Measurements from ENCODE around the gene ZSWIM5.
"Not testable (repeated sequence)": the region's sequence is repeated elsewhere in the genome, so short reads cannot be mapped to it uniquely, and the experiment has no call there.

The ZSWIM5 gene

GRCh38 chr1:45179918-45180519 lies 26.4 kb downstream of the ZSWIM5 start:
- H3K4me3 Mint-ChIP-seq; H3K27me3 Mint-ChIP-seq; H3K4me1 Mint-ChIP-seq (ENCODE audit: low read depth); H3K27ac Mint-ChIP-seq; intact Hi-C loops (cut with micrococcal nuclease); H3K36me3 Mint-ChIP-seq (ENCODE audit: low read depth): not testable (repeated sequence)
- H3K9me3 Mint-ChIP-seq = peaks cover 25% of the 10 kb centered on the region

- H3K9me3 Mint-ChIP-seq = peaks cover 25% of the 10 kb centered on the region
- intact Hi-C loops (cut with micrococcal nuclease) = no loop called here
- no peaks in the 10 kb centered on the region for H3K36me3 Mint-ChIP-seq (ENCODE audit: low read depth)
- H3K27ac Mint-ChIP-seq = no peak overlapping the region
- no peaks in the 10 kb centered on the region for H3K4me1 Mint-ChIP-seq (ENCODE audit: low read depth)
- H3K27me3 Mint-ChIP-seq = no peaks in the 10 kb centered on the region
- no peak overlapping the region for H3K4me3 Mint-ChIP-seq
Measured at GRCh38 chr1:45177452-45177851, 29.0 kb downstream of the ZSWIM5 start.

DNA sequence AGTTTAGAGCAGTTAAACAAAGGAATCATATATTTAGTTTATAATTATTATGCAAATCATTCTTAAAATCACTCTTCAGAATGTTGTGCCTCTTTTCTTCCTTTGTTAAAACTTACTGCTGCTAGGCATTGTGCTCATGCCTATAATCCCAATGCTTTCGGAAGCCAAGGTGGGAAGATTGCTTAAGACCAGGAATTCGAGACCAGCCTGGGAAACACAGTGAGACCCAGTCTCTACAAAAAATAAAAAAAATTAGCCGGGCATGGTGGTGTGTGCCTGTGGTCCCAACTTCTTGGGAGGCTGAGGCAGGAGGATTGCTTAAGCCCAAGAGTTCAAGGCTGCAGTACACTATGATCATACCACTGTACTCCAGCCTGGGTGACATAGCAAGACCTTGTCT lies 33.6 kb downstream of the ZSWIM5 start:
- Mint-ChIP-seq H3K4me3 (no peak overlapping the region), H3K27me3 (no peaks in the 10 kb centered on the region), H3K4me1 (ENCODE audit: low read depth) (no peaks in the 10 kb centered on the region), H3K9me3 (no peaks in the 10 kb centered on the region), H3K27ac (no peak overlapping the region), H3K36me3 (ENCODE audit: low read depth) (no peaks in the 10 kb centered on the region)
- intact Hi-C loops (cut with micrococcal nuclease) = no loop called here

DNA sequence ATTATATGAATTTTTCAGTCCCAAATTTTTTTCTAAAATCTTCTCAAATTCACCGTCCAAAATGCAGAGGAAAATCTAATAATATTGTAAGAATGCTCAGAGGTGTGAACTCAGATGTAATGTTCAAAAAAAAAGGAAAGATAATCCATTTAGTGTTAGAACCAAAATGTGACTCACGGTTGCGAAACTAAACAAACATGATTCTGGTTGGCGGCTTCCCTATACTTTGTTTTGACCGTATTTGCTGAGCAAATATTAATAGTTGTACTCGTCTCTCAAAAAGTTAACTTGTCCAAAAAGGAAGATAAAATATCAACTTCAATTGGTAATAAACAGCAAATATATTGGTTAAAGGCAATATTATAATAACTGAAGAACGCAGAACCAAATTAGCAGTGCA lies 34.4 kb downstream of the ZSWIM5 start:
- Mint-ChIP-seq H3K27me3 (no peaks in the 10 kb centered on the region), H3K27ac (no peak overlapping the region), H3K4me3 (no peak overlapping the region), H3K9me3 (no peaks in the 10 kb centered on the region), H3K4me1 (ENCODE audit: low read depth) (no peaks in the 10 kb centered on the region), H3K36me3 (ENCODE audit: low read depth) (no peaks in the 10 kb centered on the region)
- intact Hi-C loops (cut with micrococcal nuclease) = no loop called here

- Mint-ChIP-seq H3K27me3 (no peaks in the 10 kb centered on the region), H3K36me3 (ENCODE audit: low read depth) (no peaks in the 10 kb centered on the region), H3K4me1 (ENCODE audit: low read depth) (no peaks in the 10 kb centered on the region), H3K4me3 (no peak overlapping the region), H3K9me3 (no peaks in the 10 kb centered on the region), H3K27ac (no peak overlapping the region)
- intact Hi-C loops (cut with micrococcal nuclease) = no loop called here
Measured at GRCh38 chr1:45171575-45171974, 34.8 kb downstream of the ZSWIM5 start.

- intact Hi-C loops (cut with micrococcal nuclease) = no loop called here
- Mint-ChIP-seq H3K27ac (no peak overlapping the region), H3K36me3 (ENCODE audit: low read depth) (no peaks in the 10 kb centered on the region), H3K4me3 (no peak overlapping the region), H3K27me3 (no peaks in the 10 kb centered on the region), H3K4me1 (ENCODE audit: low read depth) (no peaks in the 10 kb centered on the region), H3K9me3 (no peaks in the 10 kb centered on the region)
Measured at GRCh38 chr1:45170151-45170742, 36.2 kb downstream of the ZSWIM5 start.

- intact Hi-C loops (cut with micrococcal nuclease); H3K4me3 Mint-ChIP-seq; H3K36me3 Mint-ChIP-seq (ENCODE audit: low read depth); H3K27ac Mint-ChIP-seq; H3K27me3 Mint-ChIP-seq; H3K4me1 Mint-ChIP-seq (ENCODE audit: low read depth): not testable (repeated sequence)
- H3K9me3 Mint-ChIP-seq = peaks cover 17% of the 10 kb centered on the region
Measured at GRCh38 chr1:45167947-45168346, 38.5 kb downstream of the ZSWIM5 start.

- intact Hi-C loops (cut with micrococcal nuclease); H3K4me1 Mint-ChIP-seq (ENCODE audit: low read depth); H3K27me3 Mint-ChIP-seq; H3K36me3 Mint-ChIP-seq (ENCODE audit: low read depth); H3K4me3 Mint-ChIP-seq; H3K27ac Mint-ChIP-seq: not testable (repeated sequence)
- peaks cover 26% of the 10 kb centered on the region for H3K9me3 Mint-ChIP-seq
Measured at GRCh38 chr1:45164307-45164706, 42.1 kb downstream of the ZSWIM5 start.

DNA sequence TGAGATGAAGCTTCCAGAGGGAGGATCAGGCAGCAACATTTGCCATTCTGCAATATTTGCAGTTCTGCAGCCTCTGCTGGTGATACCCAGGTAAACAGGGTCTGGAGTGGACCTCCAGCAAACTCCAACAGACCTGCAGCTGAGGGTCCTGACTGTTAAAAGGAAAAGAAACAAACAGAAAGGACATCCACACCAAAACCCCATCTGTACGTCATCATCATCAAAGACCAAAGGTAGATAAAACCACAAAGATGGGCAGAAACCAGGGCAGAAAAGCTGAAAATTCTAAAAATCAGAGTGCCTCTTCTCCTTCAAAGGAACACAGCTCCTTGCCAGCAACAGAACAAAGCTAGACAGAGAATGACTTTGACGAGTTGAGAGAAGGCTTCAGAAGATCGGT lies 43.3 kb downstream of the ZSWIM5 start:
- intact Hi-C loops (cut with micrococcal nuclease); H3K27me3 Mint-ChIP-seq; H3K4me3 Mint-ChIP-seq; H3K36me3 Mint-ChIP-seq (ENCODE audit: low read depth); H3K4me1 Mint-ChIP-seq (ENCODE audit: low read depth); H3K27ac Mint-ChIP-seq: not testable (repeated sequence)
- peaks cover 26% of the 10 kb centered on the region for H3K9me3 Mint-ChIP-seq

DNA sequence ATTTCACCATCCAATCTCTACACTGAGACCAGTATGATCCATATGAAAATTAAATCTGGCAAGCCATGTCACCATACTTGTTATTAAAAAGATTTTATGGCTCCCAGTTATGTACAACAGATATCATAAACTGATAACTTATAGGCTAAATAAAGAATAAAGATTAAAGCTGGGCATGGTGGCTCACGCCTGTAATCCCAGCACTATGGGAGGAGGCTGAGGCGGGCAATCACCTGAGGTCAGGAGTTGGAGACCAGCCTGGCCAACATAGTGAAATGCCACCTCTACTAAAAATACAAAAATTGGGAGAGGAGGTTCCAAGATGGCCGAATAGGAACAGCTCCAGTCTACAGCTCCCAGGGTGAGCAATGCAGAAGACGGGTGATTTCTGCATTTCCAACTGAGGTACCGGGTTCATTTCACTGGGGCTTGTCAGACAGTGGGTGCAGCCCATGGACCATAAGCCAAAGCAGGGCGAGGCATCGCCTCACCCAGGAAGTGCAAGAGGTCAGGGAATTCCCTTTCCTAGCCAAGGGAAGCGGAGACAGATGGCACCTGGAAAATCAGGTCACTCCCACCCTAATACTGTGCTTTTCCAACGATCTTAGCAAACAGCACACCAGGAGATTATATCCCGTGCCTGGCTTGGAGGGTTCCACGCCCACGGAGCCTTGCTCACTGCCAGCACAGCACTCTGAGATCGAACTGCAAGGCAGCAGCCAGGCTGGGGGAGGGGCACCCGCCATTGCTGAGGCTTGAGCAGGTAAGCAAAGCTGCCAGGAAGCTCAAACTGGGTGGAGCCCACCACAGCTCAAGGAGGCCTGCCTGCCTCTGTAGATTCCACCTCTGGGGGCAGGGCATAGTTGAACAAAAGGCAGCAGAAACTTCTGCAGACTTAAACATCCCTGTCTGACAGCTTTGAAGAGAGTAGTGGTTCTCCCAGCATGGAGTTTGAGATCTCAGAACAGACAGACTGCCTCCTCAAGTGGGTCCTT lies 44.1 kb downstream of the ZSWIM5 start:
- intact Hi-C loops (cut with micrococcal nuclease); H3K36me3 Mint-ChIP-seq (ENCODE audit: low read depth); H3K27me3 Mint-ChIP-seq; H3K4me3 Mint-ChIP-seq; H3K4me1 Mint-ChIP-seq (ENCODE audit: low read depth); H3K27ac Mint-ChIP-seq: not testable (repeated sequence)
- H3K9me3 Mint-ChIP-seq = peaks cover 26% of the 10 kb centered on the region

- Mint-ChIP-seq H3K36me3 (ENCODE audit: low read depth) (no peaks in the 10 kb centered on the region), H3K9me3 (no peaks in the 10 kb centered on the region), H3K27ac (no peak overlapping the region), H3K27me3 (peaks cover 1% of the 10 kb centered on the region), H3K4me1 (ENCODE audit: low read depth) (no peaks in the 10 kb centered on the region), H3K4me3 (no peak overlapping the region)
- intact Hi-C loops (cut with micrococcal nuclease) = no loop called here
Measured at GRCh38 chr1:45155957-45156356, 50.4 kb downstream of the ZSWIM5 start.

DNA sequence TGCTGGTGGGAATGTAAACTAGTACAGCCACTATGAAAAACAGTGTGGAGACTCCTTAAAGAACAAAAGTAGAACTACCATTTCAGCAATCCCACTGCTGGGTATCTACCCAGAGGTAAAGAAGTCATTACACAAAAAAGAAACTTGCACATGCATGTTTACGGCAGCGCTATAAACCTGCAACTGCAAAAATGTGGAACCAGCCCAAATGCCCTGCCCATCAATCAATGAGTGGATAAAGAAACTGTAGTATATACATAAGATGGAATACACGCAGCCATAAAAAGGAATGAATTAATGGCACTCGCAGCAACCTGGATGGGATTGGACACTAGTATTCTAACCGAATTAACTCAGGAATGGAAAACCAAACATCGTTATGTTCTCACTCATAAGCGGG lies 51.0 kb downstream of the ZSWIM5 start:
- H3K27ac Mint-ChIP-seq = no peak overlapping the region
- no peaks in the 10 kb centered on the region for H3K9me3 Mint-ChIP-seq
- H3K27me3 Mint-ChIP-seq = peaks cover 1% of the 10 kb centered on the region
- intact Hi-C loops (cut with micrococcal nuclease) = no loop called here
- H3K4me1 Mint-ChIP-seq (ENCODE audit: low read depth) = no peaks in the 10 kb centered on the region
- no peaks in the 10 kb centered on the region for H3K36me3 Mint-ChIP-seq (ENCODE audit: low read depth)
- no peak overlapping the region for H3K4me3 Mint-ChIP-seq

DNA sequence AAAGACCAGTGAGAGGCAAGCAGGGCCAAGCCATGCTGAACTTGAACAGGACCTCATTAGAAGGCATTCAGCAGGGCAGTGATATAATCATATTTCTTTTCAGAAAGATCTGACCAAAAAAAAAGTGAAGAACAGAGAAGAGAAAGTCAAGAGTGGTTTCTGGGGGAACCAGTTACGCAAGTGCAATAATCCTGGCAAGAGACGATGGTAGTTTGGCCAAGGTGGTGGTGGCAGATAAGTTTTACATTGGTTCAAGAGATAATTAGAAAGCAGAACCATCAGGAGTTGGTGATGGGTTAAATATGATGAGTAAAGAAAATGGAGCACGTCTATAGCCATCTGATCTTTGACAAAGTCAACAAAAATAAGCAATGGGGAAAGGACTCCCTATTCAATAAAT lies 54.3 kb downstream of the ZSWIM5 start:
- H3K27me3 Mint-ChIP-seq = peaks cover 1% of the 10 kb centered on the region
- H3K27ac Mint-ChIP-seq = no peak overlapping the region
- H3K9me3 Mint-ChIP-seq = no peaks in the 10 kb centered on the region

GRCh38 chr1:45148209-45148825 lies 58.1 kb downstream of the ZSWIM5 start:
- H3K9me3 Mint-ChIP-seq = no peaks in the 10 kb centered on the region
- no peak overlapping the region for H3K4me3 Mint-ChIP-seq
- no peak overlapping the region for H3K27ac Mint-ChIP-seq
- peaks cover 5% of the 10 kb centered on the region for H3K4me1 Mint-ChIP-seq (ENCODE audit: low read depth)
- H3K36me3 Mint-ChIP-seq (ENCODE audit: low read depth) = no peaks in the 10 kb centered on the region
- intact Hi-C loops (cut with micrococcal nuclease) = no loop called here
- H3K27me3 Mint-ChIP-seq = peaks cover 4% of the 10 kb centered on the region

More for the DNA sequence above, 54.3 kb downstream of the ZSWIM5 start:
- H3K4me1 Mint-ChIP-seq (ENCODE audit: low read depth) = peaks cover 5% of the 10 kb centered on the region
- intact Hi-C loops (cut with micrococcal nuclease) = no loop called here
- H3K36me3 Mint-ChIP-seq (ENCODE audit: low read depth) = no peaks in the 10 kb centered on the region
- H3K4me3 Mint-ChIP-seq = no peak overlapping the region

Data from dendritic cell treated with granulocyte-macrophage colony-stimulating factor and Interleukin-4, amounts not matched to agents 40 ng/mL and 50 ng/mL, for 4 days (primary cell).